Effector memory CD8-positive, alpha-beta T cell (primary cell): ENCODE results near the gene GRID1.

Experiments
- ATAC-seq: fragments of 150-1000 bp; cut with Tn5 transposase; replicated peaks from 2 replicates; pipeline ENCODE4 v1.10.0; 2021; ENCODE audit warnings: mild to moderate bottlenecking, moderate library complexity
- DNase-seq, 3 experiments: peaks; one replicate each; pipeline ENCODE4 v3.0.0; 2021
- H3K27ac Mint-ChIP-seq, 2 donors: one replicate each; pipeline ENCODE4 v1.8.0; 2022; ENCODE audit warnings: mild to moderate bottlenecking in 2 of 2, mixed read lengths in 2 of 2, moderate library complexity in 2 of 2
- H3K27me3 Mint-ChIP-seq, 2 donors: one replicate each; pipeline ENCODE4 v1.8.0; 2022; ENCODE audit warnings: mixed read lengths in 2 of 2
- H3K36me3 Mint-ChIP-seq: one replicate; pipeline ENCODE4 v1.8.0; 2022; ENCODE audit warnings: mild to moderate bottlenecking, moderate library complexity, mixed read lengths; ENCODE audit not compliant: insufficient read depth
- H3K4me1 Mint-ChIP-seq, 2 donors: one replicate each; pipeline ENCODE4 v1.8.0; 2022; ENCODE audit warnings: low read depth in 2 of 2, mixed read lengths in 2 of 2
- H3K4me3 Mint-ChIP-seq, 2 donors: one replicate each; pipeline ENCODE4 v1.8.0; 2022; ENCODE audit warnings: mild to moderate bottlenecking in 2 of 2, mixed read lengths in 2 of 2, moderate library complexity in 2 of 2
- H3K9me3 Mint-ChIP-seq, 2 donors: one replicate each; pipeline ENCODE4 v1.8.0; 2022; ENCODE audit warnings: mixed read lengths in 2 of 2

GRID1 gene

GRCh38 chr10:86349940-86350630, 16.5 kb downstream of the GRID1 start:
- H3K9me3 Mint-ChIP-seq: no peaks in the 10 kb centered on the region
- H3K4me1 Mint-ChIP-seq: peaks cover 0 to 3% of the 10 kb centered on the region in 2 donors
- H3K27me3 Mint-ChIP-seq: peaks cover 29 to 64% of the 10 kb centered on the region in 2 donors
- ATAC-seq (no peak), DNase-seq (no peak)
- no peaks in the 10 kb centered on the region for H3K36me3 Mint-ChIP-seq
- no peak overlapping the region for H3K4me3 Mint-ChIP-seq
- H3K27ac Mint-ChIP-seq: no peak overlapping the region

DNA sequence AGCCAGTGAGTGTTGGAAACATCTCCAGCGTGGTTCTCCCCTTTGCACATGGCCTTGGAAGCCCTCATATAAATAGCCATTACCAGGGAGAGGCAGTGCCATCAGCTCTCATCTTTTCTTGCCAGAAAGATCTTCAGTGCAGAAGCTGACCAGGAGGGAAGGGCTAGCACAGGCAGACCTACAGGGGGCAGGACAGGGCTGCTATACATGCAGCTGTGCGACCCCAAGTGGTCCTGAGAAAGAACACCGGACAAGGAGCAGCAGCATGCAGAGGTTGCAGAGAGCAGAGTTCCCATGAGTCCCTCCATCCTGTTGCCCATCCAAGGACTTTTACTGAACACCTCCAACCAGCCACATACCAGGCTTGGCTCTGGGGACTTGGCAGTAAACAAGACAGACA, 17.1 kb downstream of the GRID1 start:
- peaks cover under 1 to 4% of the 10 kb centered on the region in 2 donors for H3K4me1 Mint-ChIP-seq
- no peak overlapping the region for H3K27ac Mint-ChIP-seq
- DNase-seq (no peak), ATAC-seq (no peak)
- H3K36me3 Mint-ChIP-seq: no peaks in the 10 kb centered on the region
- peaks cover 24 to 57% of the 10 kb centered on the region in 2 donors for H3K27me3 Mint-ChIP-seq
- H3K4me3 Mint-ChIP-seq: no peak overlapping the region
- H3K9me3 Mint-ChIP-seq: no peaks in the 10 kb centered on the region

DNA sequence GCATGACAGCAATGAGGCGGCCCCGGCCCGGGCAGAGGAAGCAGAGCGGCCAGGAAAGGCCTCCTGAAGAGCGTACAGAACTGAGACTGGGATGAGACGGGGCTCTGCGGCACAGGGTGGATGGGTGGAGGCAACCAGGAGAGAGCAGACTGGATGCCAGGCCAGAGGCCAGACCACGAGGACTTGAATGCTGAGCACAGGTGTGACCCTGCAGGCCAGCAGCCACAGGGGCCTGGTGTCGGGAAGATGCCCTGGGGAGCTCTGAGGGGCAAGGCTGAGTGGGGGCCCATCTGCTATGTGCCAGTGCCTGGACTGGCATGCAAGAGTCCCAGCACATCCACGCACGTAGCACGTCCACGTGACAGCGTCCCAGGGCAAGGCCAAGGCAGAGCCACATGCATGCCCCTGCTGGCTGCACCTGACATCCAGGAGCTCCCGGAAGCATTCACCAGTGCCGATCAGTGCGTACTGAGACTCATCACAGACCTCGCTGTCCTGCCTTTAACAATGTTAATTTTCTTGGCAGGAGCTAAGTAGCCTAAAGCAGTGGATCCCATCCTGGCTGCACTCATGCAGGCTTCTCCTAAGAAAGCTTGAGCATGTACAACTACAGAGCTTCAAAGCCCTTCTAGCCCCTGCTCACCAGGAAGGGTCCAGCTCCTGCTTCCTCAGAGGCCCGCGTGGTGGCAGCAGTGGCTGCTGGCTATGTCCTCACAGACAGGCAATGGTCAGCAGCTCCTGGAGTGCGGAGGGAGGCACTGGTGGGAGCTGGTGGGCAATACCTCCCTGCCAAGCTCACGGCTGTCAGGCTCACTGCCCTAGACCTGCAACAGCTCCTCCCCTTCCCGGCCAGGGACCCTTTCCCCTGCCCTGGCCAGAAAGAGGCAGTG, 18.0 kb downstream of the GRID1 start:
- Mint-ChIP-seq H3K4me3 (no peak overlapping the region), H3K4me1 (peaks cover 0 to 4% of the 10 kb centered on the region in 2 donors), H3K9me3 (no peaks in the 10 kb centered on the region), H3K36me3 (no peaks in the 10 kb centered on the region), H3K27me3 (peaks cover 24 to 48% of the 10 kb centered on the region in 2 donors), H3K27ac (no peak overlapping the region)
- ATAC-seq: no peak
- no peak for DNase-seq

DNA sequence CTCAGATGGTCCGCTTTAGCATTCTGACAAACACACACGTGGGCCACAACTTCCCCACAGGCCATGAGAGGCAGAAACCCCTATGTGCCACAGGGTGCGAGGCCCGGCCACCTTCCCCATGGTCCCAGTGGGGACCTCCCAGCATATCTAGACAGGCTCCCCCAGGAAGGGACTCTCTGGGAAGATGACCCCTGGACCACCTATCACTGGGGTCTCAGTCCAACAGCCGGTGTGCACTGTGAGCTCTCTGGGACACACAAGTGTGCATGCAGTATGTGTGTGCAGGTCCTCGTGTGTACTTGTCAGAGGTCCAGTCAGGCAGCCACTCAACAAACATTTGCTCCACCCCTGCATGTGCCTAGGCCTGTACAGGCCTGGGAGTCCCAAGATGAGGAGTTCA, 18.7 kb downstream of the GRID1 start:
- no peak overlapping the region for H3K27ac Mint-ChIP-seq

DNA sequence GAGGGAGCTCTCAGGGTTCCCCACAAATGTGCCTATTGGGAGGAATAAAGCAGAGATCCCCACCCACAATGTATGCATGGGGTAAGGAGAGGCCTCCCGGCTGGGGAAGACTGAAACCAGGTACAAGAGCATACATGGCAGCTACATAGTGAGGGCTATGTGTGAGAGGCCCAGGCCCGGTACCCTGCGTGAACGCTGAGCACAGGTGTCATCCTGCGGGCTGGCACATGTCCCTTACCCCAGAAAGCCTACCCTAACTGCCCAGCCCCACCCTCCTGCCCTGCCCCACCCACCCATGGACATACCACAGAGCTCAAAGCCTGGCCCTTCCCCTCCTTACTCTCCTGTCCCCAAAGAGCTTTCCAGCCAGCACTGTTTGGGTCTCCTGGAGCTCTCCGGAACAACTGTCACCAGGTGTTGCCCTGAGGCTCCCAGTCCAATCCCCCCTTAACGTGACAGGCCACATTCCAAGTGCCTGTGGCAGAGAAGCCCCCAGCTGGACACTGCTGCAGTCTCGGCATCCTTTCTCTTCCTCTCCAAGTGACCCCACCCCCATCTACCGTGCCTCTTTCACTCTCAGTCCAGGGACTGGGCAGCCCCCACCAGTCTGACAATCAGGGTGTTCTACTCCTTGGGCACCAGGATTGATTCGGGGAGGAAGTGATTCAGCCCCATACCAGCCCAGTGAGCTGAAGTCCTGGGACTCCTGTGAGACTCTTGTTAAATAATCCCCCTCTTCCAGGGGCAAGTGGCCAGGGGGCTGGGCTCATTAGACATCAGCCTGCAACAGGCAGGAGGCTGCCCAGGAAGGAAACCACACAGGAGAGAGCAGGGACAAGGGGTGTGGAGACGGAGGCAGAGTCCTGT, 19.6 kb downstream of the GRID1 start:
- H3K27me3 Mint-ChIP-seq: peaks cover 20 to 47% of the 10 kb centered on the region in 2 donors
- H3K4me1 Mint-ChIP-seq: peaks cover 0 to 4% of the 10 kb centered on the region in 2 donors
- ATAC-seq (no peak), DNase-seq (no peak)
- H3K36me3 Mint-ChIP-seq: no peaks in the 10 kb centered on the region
- no peak overlapping the region for H3K27ac Mint-ChIP-seq
- H3K9me3 Mint-ChIP-seq: no peaks in the 10 kb centered on the region
- no peak overlapping the region for H3K4me3 Mint-ChIP-seq

More for the DNA sequence above, 18.7 kb downstream of the GRID1 start:
- no peak for DNase-seq
- Mint-ChIP-seq H3K27me3 (peaks cover 24 to 47% of the 10 kb centered on the region in 2 donors), H3K36me3 (no peaks in the 10 kb centered on the region), H3K9me3 (no peaks in the 10 kb centered on the region), H3K4me3 (no peak overlapping the region), H3K4me1 (peaks cover 0 to 4% of the 10 kb centered on the region in 2 donors)
- no peak for ATAC-seq

- H3K36me3 Mint-ChIP-seq: no peaks in the 10 kb centered on the region
- H3K4me3 Mint-ChIP-seq: no peak overlapping the region
- H3K27me3 Mint-ChIP-seq: peaks cover 22 to 45% of the 10 kb centered on the region in 2 donors
- no peak for ATAC-seq
- DNase-seq: no peak
- H3K4me1 Mint-ChIP-seq: peaks cover 0 to 4% of the 10 kb centered on the region in 2 donors
- no peak overlapping the region for H3K27ac Mint-ChIP-seq
- H3K9me3 Mint-ChIP-seq: no peaks in the 10 kb centered on the region
Observed at GRCh38 chr10:86345859-86346798, 20.5 kb downstream of the GRID1 start.

- ATAC-seq: no peak
- Mint-ChIP-seq H3K4me3 (no peak overlapping the region), H3K27me3 (peaks cover 29 to 45% of the 10 kb centered on the region in 2 donors), H3K4me1 (peaks cover 0 to 4% of the 10 kb centered on the region in 2 donors), H3K36me3 (no peaks in the 10 kb centered on the region), H3K9me3 (no peaks in the 10 kb centered on the region), H3K27ac (no peak overlapping the region)
- DNase-seq: no peak
Observed at GRCh38 chr10:86345296-86345858, 21.2 kb downstream of the GRID1 start.

DNA sequence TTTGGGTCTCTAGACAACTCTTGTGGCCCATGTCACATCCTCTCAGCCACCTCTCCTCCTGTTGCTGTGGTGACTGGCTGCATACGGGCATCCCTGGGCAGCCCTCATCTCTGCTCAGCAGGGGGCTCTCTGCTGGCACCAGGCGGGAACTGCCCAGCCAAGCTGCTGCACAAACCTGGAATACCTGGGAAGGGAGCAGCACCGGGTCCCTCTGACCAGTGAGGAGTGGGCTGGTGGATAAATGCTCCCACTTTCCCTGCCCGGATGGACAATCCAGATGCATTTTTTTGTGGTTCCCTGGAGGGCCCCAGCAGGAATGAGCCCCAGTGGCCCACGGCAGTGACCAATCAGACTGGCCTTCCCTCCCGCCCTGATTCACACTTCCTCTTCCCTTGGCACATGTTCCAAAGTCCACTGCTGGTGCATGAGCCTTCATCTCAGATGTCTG, 21.9 kb downstream of the GRID1 start:
- H3K9me3 Mint-ChIP-seq: no peaks in the 10 kb centered on the region
- H3K27ac Mint-ChIP-seq: peak overlapping the region in 1 of 2 donors; percentile 13
- ATAC-seq (no peak), DNase-seq (no peak)
- H3K27me3 Mint-ChIP-seq: peaks cover 29 to 45% of the 10 kb centered on the region in 2 donors
- no peaks in the 10 kb centered on the region for H3K36me3 Mint-ChIP-seq
- H3K4me1 Mint-ChIP-seq: peaks cover 0 to 4% of the 10 kb centered on the region in 2 donors
- no peak overlapping the region for H3K4me3 Mint-ChIP-seq

- H3K9me3 Mint-ChIP-seq: no peaks in the 10 kb centered on the region
- no peaks in the 10 kb centered on the region for H3K36me3 Mint-ChIP-seq
- H3K27me3 Mint-ChIP-seq: peaks cover 29 to 45% of the 10 kb centered on the region in 2 donors
- H3K27ac Mint-ChIP-seq: peak overlapping the region in 1 of 2 donors; percentile 13
- H3K4me1 Mint-ChIP-seq: peaks cover 0 to 4% of the 10 kb centered on the region in 2 donors
- H3K4me3 Mint-ChIP-seq: no peak overlapping the region
- no peak for DNase-seq
- ATAC-seq: no peak
Observed at GRCh38 chr10:86344281-86344680, 22.3 kb downstream of the GRID1 start.

GRCh38 chr10:86343761-86344160, 22.8 kb downstream of the GRID1 start:
- H3K4me1 Mint-ChIP-seq: peaks cover 0 to 4% of the 10 kb centered on the region in 2 donors
- H3K4me3 Mint-ChIP-seq: no peak overlapping the region
- ATAC-seq: no peak
- no peaks in the 10 kb centered on the region for H3K36me3 Mint-ChIP-seq
- H3K27ac Mint-ChIP-seq: no peak overlapping the region
- no peaks in the 10 kb centered on the region for H3K9me3 Mint-ChIP-seq
- DNase-seq: no peak
- H3K27me3 Mint-ChIP-seq: peaks cover 29 to 46% of the 10 kb centered on the region in 2 donors

DNA sequence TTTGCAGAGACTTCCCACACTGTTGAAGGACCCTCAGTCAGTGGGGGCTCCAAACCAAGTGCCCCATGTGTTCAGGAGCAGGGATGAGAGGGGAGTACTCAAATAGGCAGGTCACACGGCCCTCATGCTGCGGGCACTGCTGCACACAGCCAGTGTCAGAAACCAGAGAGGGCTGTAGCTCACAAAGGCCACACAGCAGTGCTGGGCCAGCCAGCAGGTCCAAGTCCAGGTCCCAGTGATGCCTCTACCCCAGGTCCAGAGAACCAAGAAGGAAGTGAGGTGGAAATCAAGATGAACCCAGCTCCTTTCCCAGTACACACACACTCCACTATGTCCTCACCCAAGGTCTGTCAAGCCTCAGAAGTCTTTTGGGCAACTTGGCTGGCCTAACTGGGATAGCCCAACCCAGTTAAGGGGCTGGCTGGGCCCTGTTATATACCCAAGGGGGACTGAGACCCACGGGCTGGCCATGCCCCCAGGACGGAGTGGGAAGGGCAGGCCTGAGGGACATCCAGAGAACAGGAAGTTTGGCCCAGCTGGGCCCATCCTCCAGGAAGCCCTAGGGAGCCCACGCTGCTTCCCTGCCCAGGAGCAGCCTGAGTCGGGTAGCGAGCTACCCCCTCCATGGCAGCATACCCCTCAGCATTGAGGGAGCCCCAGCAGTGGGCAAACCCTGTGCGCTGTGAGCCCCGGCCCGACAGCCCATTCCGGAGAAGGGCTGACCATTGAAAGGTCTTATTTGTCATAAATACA, 24.3 kb downstream of the GRID1 start:
- no peak for ATAC-seq
- no peaks in the 10 kb centered on the region for H3K9me3 Mint-ChIP-seq
- H3K27me3 Mint-ChIP-seq: peaks cover 20 to 37% of the 10 kb centered on the region in 2 donors
- H3K36me3 Mint-ChIP-seq: no peaks in the 10 kb centered on the region
- peaks cover 0 to 4% of the 10 kb centered on the region in 2 donors for H3K4me1 Mint-ChIP-seq
- no peak for DNase-seq
- no peak overlapping the region for H3K4me3 Mint-ChIP-seq
- H3K27ac Mint-ChIP-seq: no peak overlapping the region
